ENCODE data around the gene KRT85.

KRT85 gene

DNA sequence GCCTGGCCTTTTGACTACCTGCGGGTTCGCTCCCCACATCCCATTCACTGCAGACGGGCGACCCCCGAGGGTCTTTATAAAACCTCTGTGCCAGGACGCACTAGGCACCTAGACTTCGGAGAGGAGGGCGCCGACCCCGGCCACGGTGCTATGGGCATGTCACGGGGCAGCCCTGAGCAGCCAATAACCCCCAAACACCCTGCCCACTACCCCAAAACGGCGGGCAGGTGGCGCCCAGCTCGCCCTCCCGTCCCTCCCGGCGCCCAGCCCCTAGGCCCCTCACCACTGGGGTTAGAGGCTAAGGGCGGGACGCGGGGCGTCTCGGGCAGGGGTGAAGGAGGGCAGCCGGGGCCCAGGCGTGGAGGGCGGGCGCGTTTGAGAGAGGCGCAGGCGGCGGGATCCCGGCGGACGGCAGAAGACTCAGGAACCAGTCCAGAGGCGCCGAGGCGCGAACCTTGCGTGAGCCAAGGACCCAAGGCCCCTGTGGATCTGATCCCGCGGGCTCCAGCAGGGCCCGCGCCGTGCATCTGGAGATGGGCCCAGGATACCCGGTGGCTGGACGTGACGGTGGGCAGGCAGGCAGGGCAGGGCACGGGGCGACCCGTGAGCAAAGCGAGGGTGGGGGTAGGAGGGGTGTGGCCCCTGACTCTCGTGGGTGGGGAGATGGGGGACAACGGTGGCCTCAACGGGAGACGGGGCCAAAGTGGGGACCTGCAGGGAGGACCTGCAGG lies 11.1 kb downstream of the KRT85 start:
- Histone ChIP-seq H3K9me3 (ENCODE audit: insufficient read depth, low read length, severe bottlenecking) (no peaks in the 10 kb centered on the region), H3K9ac (ENCODE audit: low read depth, low read length) (no peak overlapping the region), H4K20me1 (ENCODE audit: insufficient read depth, low read length) (no peaks in the 10 kb centered on the region; the same call in 1 of the 2 replicates), H3K4me2 (ENCODE audit: insufficient read depth, low read length) (no peak overlapping the region), H2AFZ (ENCODE audit: low read depth, low read length) (no peak overlapping the region), H3K79me2 (ENCODE audit: insufficient read depth, low read length) (no peaks in the 10 kb centered on the region), H3K4me1 (ENCODE audit: insufficient read depth, low read length) (peaks cover 13% of the 10 kb centered on the region; the same call in 1 of the 2 replicates), H3K27me3 (ENCODE audit: insufficient read depth, low read length, poor library complexity) (peaks cover 2% of the 10 kb centered on the region), H3K36me3 (ENCODE audit: insufficient read depth, low read length) (no peaks in the 10 kb centered on the region), H3K27ac (ENCODE audit: low read length) (no peak overlapping the region), H3K4me3 (ENCODE audit: low read depth in 1 of 2, low read length in 2 of 2) (no peak overlapping the region)
- ATAC-seq (ENCODE audit: insufficient read depth, low read depth) (no peak), DNase-seq (no peak)
- TF ChIP-seq EZH2 (IDR thresholded peaks at IDR 0.05; ENCODE audit: borderline replicate concordance, low read depth, low read length, severe bottlenecking): no peak
- TF ChIP-seq, protein P1, sequence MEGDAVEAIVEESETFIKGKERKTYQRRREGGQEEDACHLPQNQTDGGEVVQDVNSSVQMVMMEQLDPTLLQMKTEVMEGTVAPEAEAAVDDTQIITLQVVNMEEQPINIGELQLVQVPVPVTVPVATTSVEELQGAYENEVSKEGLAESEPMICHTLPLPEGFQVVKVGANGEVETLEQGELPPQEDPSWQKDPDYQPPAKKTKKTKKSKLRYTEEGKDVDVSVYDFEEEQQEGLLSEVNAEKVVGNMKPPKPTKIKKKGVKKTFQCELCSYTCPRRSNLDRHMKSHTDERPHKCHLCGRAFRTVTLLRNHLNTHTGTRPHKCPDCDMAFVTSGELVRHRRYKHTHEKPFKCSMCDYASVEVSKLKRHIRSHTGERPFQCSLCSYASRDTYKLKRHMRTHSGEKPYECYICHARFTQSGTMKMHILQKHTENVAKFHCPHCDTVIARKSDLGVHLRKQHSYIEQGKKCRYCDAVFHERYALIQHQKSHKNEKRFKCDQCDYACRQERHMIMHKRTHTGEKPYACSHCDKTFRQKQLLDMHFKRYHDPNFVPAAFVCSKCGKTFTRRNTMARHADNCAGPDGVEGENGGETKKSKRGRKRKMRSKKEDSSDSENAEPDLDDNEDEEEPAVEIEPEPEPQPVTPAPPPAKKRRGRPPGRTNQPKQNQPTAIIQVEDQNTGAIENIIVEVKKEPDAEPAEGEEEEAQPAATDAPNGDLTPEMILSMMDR (IDR thresholded peaks at IDR 0.05; ENCODE audit: borderline replicate concordance, extremely low read depth, low read length, poor library complexity, severe bottlenecking): no peak

DNA sequence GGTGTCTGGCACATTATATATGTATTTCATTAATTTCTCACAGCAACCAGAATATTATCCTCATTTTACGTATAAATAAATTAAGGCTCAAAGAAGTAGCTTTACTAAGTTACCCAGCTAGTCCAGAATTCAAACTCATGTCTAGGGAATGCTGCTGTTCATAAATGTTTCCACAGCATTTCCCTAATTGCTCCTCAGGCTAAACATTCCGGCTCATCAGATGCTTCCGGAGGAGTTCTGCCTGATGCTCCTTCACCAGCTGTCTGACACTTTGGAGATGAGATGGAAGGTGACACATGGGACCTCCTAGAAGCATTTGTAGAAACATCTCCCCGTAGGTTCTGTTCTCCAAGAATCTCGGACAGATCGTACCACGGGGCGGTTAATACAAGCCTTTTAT lies 12.1 kb downstream of the KRT85 start:
- Histone ChIP-seq H4K20me1 (ENCODE audit: insufficient read depth, low read length) (no peaks in the 10 kb centered on the region; the same call in 1 of the 2 replicates), H3K27me3 (ENCODE audit: insufficient read depth, low read length, poor library complexity) (peaks cover 5% of the 10 kb centered on the region), H3K4me1 (ENCODE audit: insufficient read depth, low read length) (peaks cover 17% of the 10 kb centered on the region; the same call in 1 of the 2 replicates), H3K9me3 (ENCODE audit: insufficient read depth, low read length, severe bottlenecking) (no peaks in the 10 kb centered on the region), H3K36me3 (ENCODE audit: insufficient read depth, low read length) (no peaks in the 10 kb centered on the region), H3K27ac (ENCODE audit: low read length) (no peak overlapping the region), H3K79me2 (ENCODE audit: insufficient read depth, low read length) (no peaks in the 10 kb centered on the region), H3K4me3 (ENCODE audit: low read depth in 1 of 2, low read length in 2 of 2) (no peak overlapping the region), H3K9ac (ENCODE audit: low read depth, low read length) (no peak overlapping the region), H2AFZ (ENCODE audit: low read depth, low read length) (no peak overlapping the region), H3K4me2 (ENCODE audit: insufficient read depth, low read length) (no peak overlapping the region)
- TF ChIP-seq EZH2 (IDR thresholded peaks at IDR 0.05; ENCODE audit: borderline replicate concordance, low read depth, low read length, severe bottlenecking): no peak
- TF ChIP-seq, protein P1 (IDR thresholded peaks at IDR 0.05; ENCODE audit: borderline replicate concordance, extremely low read depth, low read length, poor library complexity, severe bottlenecking): no peak
- no peak for DNase-seq
- ATAC-seq (ENCODE audit: insufficient read depth, low read depth): no peak

DNA sequence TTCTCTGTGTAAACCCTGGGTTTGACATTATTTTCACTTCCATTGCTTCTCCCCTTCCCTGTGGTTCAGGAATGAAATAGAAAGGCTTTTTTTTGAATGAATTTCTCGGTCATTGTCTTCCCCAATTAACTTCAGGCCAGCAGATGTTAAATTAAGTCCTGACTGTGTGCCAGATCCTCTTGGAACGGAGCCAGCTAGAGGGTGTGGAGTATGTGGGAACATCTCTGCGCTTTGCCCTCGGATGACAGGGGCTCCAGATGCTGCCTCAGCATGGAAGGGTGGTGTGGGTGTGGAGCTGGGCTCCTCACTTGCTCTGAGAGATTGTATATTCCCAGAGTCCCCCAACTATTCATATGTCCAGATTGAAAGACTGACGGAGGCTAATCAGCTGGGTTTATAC lies 13.1 kb downstream of the KRT85 start:
- H3K36me3 ChIP-seq (ENCODE audit: insufficient read depth, low read length): no peaks in the 10 kb centered on the region
- peaks cover 17% of the 10 kb centered on the region; the same call in 1 of the 2 replicates for H3K4me1 ChIP-seq (ENCODE audit: insufficient read depth, low read length)
- no peak overlapping the region for H3K4me2 ChIP-seq (ENCODE audit: insufficient read depth, low read length)
- H3K9me3 ChIP-seq (ENCODE audit: insufficient read depth, low read length, severe bottlenecking): no peaks in the 10 kb centered on the region
- no peak overlapping the region for H3K4me3 ChIP-seq (ENCODE audit: low read depth in 1 of 2, low read length in 2 of 2)
- H4K20me1 ChIP-seq (ENCODE audit: insufficient read depth, low read length): peaks cover 3% of the 10 kb centered on the region; the same call in 1 of the 2 replicates
- peaks cover 10% of the 10 kb centered on the region for H3K27me3 ChIP-seq (ENCODE audit: insufficient read depth, low read length, poor library complexity)
- H3K27ac ChIP-seq (ENCODE audit: low read length): no peak overlapping the region
- no peak for ATAC-seq (ENCODE audit: insufficient read depth, low read depth)
- TF ChIP-seq, protein P1 (IDR thresholded peaks at IDR 0.05; ENCODE audit: borderline replicate concordance, extremely low read depth, low read length, poor library complexity, severe bottlenecking): no peak
- TF ChIP-seq EZH2 (IDR thresholded peaks at IDR 0.05; ENCODE audit: borderline replicate concordance, low read depth, low read length, severe bottlenecking): no peak
- DNase-seq: no peak
- no peak overlapping the region for H2AFZ ChIP-seq (ENCODE audit: low read depth, low read length)
- no peak overlapping the region for H3K9ac ChIP-seq (ENCODE audit: low read depth, low read length)
- H3K79me2 ChIP-seq (ENCODE audit: insufficient read depth, low read length): no peaks in the 10 kb centered on the region
